Brain pericyte (primary cell): ENCODE measurements around the gene STIMATE.

Source experiments
- DNase-seq: peaks from one replicate; pipeline ENCODE4 v3.0.0-alpha.2; 2012; ENCODE audit warnings: low read depth, low spot score

STIMATE gene

GRCh38 chr3:52791928-52792327, 105.4 kb downstream of the STIMATE start:
- DNase-seq = no peak

DNA sequence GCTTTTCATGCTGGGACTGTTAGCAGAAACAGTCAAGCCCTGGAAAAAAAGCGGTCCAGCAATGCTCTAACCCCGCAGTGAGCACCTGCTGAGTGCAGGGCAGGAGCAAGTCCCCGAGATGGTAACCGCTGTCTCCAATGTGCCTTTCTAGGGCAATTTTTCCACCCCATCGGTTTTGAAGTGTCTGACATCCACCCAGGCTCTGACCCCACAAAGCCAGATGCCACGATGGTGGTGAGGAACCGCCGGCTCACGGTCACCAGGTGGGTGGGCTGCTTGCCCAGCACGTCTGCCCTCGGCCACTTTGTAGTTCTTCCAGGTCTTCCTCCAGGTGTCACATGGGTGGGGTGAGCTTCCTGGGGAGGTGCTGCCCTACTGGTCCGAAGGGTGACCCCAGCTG, 106.0 kb downstream of the STIMATE start:
- DNase-seq = no peak

DNA sequence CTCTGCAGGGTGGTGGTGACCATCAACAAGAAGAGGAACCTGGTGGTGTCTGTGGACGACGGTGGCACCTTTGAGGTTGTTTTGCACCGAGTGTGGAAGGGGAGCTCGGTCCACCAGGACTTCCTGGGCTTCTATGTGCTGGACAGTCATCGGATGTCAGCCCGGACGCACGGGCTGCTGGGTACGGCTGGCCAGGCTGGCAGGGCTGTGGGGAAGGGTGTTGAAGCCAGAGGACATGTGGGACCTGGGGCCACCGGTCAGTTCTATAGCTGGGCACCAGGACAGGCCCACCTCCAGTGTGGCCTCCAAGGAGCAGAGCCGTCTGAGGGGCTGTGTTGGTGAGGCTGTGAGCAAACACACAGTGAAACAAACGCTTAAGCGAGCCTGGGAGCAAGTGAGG, 106.6 kb downstream of the STIMATE start:
- no peak for DNase-seq

- DNase-seq = no peak
Measured at GRCh38 chr3:52790337-52790736, 107.0 kb downstream of the STIMATE start.

DNA sequence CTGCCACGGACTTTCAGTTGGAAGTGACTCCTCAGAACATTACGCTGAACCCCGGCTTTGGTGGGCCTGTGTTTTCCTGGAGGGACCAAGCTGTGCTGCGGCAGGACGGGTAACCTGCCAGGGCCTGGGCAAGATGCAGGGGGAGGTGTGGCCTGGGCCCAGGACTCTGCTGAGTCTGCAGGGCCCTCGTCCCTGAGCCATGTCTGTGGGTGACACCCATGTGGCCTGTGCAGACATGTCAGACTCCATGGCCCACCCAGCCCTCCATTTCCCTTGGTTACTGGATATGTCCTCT, 107.7 kb downstream of the STIMATE start:
- no peak for DNase-seq

GRCh38 chr3:52788890-52789745, 108.2 kb downstream of the STIMATE start:
- DNase-seq = no peak

GRCh38 chr3:52787672-52788625, 109.4 kb downstream of the STIMATE start:
- no peak for DNase-seq

DNA sequence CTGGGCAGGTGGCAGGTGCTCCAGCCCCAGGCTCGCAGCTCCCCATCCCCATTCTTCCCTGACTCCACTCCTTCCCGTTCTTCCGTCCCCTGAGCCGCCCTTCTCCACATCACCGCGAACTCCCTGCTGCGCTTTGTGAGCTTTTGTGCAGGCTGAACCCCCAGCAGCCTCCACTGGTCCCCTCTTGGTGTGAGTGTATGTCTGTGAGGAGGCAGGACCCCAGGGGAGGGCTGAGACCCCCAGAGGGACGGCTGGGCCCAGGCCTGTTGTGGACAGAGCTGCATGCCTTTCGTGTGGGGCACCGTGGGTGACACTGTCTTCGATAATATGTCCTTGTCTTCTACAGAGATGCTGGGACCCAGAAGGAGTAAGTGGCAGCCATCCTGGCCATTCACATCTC, 110.1 kb downstream of the STIMATE start:
- no peak for DNase-seq
